ENCODE results near the gene ACOT7.

Gene ACOT7

DNA sequence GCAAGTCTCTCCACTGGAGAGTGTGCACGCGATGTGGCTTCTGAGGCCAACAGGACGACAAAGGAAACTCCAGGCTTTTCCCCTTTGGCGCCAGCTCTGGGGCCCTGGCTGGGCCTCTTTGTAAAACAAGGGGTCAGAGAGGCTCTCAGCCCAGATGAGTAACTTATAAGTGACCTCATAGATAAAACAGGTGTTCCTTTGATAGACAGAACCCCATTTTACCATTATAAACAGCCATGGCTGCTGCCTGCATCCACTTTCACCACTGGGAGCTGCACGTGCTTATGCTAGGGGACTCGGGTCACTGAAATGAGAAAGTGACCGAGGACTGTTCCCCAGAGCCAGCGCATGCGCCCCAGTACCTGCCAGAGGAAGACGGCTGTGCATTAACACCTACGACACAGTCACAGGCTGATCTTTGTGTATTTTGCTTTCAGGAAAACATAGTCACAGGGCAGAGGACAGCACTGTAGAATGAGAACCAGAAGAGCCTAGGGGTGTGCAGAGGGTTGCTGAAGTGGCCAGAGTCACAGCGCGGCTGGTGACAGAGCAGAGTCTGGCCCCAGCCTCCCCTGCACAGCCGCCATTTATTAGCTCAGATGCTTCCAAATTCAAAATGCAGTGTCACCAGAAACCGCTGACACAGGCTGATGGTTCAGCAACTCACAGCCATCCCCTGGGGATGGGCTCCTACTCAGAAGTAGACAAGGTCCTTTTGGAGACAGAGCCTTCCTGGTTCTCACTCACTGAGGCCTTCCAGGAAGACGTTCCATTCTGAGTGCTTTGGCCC, 175.0 kb downstream of the ACOT7 start:
- DNase-seq, result no peak

Data from NCI-H1105 treated with DMSO at 0.1 percent for 48 hours (cell line).